CD8-positive, alpha-beta memory T cell (primary cell): ENCODE results near the gene PTPRB. TPM values are rescaled to one million over a fixed set of nuclear protein-coding genes. Genes with fewer than 3 reads are reported as not detected.
A peak's percentile ranks its signal among the peaks of the same experiment; 100 is the strongest.

ENCODE experiments used
- CTCF ChIA-PET: fragments of 350-600 bp; sonication (Branson Sonifier 250); formaldehyde crosslinking; loops from one replicate; lab custom pipeline; 2021; ENCODE audit warnings: antibody characterized with exemption; lab: Charles Lee
- POLR2A ChIA-PET: fragments of 350-600 bp; sonication (Branson Sonifier 250); formaldehyde crosslinking; loops from one replicate; lab custom pipeline; 2021; ENCODE audit warnings: antibody characterized with exemption; lab: Charles Lee
- DNase-seq, 5 donors: peaks; one replicate each; pipeline versions ENCODE4 v3.0.0 to v3.0.0-alpha.2; 2020 to 2022; ENCODE audit warnings: mixed read lengths in 1 of 5
- H3K27ac ChIP-seq: one replicate; pipeline ENCODE4 v1.7.0; 2013; ENCODE audit warnings: low read depth, mild to moderate bottlenecking, low read length, moderate library complexity
- H3K27me3 ChIP-seq: 2 replicates; pipeline ENCODE4 v1.7.0; 2013; ENCODE audit warnings: low read length, mild to moderate bottlenecking; ENCODE audit not compliant: insufficient read depth, poor library complexity, severe bottlenecking
- H3K36me3 ChIP-seq: 2 replicates; pipeline ENCODE4 v1.7.0; 2013; ENCODE audit warnings: mild to moderate bottlenecking, low read length, moderate library complexity; ENCODE audit not compliant: insufficient read depth
- H3K4me1 ChIP-seq: 2 replicates; pipeline ENCODE4 v1.7.0; 2013; ENCODE audit warnings: mild to moderate bottlenecking, low read length, moderate library complexity; ENCODE audit not compliant: insufficient read depth
- H3K4me3 ChIP-seq: 2 replicates; pipeline ENCODE4 v1.7.0; 2013; ENCODE audit warnings: mild to moderate bottlenecking, low read length
- H3K9me3 ChIP-seq: 2 replicates; pipeline ENCODE4 v1.7.0; 2013; ENCODE audit warnings: mild to moderate bottlenecking, low read length
- H3K27ac Mint-ChIP-seq, 8 donors: one replicate each; pipeline ENCODE4 v1.8.0; 2020 to 2021; ENCODE audit warnings: mixed read lengths in 8 of 8, mild to moderate bottlenecking in 6 of 8, inconsistent platforms in 3 of 8, moderate library complexity in 3 of 8
- H3K27me3 Mint-ChIP-seq, 2 donors: one replicate each; pipeline ENCODE4 v1.8.0; 2020 to 2021; ENCODE audit warnings: mixed read lengths in 2 of 2, mild to moderate bottlenecking in 1 of 2, moderate library complexity in 1 of 2
- H3K36me3 Mint-ChIP-seq, 3 donors: one replicate each; pipeline ENCODE4 v1.8.0; 2020 to 2021; ENCODE audit warnings: mixed read lengths in 3 of 3, inconsistent platforms in 1 of 3, mild to moderate bottlenecking in 1 of 3
- H3K4me1 Mint-ChIP-seq, 3 donors: one replicate each; pipeline ENCODE4 v1.8.0; 2020 to 2021; ENCODE audit warnings: mixed read lengths in 3 of 3, inconsistent platforms in 1 of 3, mild to moderate bottlenecking in 1 of 3
- H3K4me3 Mint-ChIP-seq, 7 donors: one replicate each; pipeline ENCODE4 v1.8.0; 2020 to 2021; ENCODE audit warnings: mixed read lengths in 7 of 7, mild to moderate bottlenecking in 6 of 7, moderate library complexity in 4 of 7, inconsistent platforms in 2 of 7
- H3K9me3 Mint-ChIP-seq, 5 donors: one replicate each; pipeline ENCODE4 v1.8.0; 2020 to 2022; ENCODE audit warnings: mixed read lengths in 5 of 5, mild to moderate bottlenecking in 3 of 5, moderate library complexity in 2 of 5, inconsistent platforms in 1 of 5
- polyA plus RNA-seq: library from polyadenylated mRNA; unstranded; fragments of 300-500 nt; fragmentation: Illumina TruSeq; gene quantifications from one replicate; pipeline ENCODE4 v1.2.3, GENCODE V29; 2021
- total RNA-seq, 2 experiments: library from RNA; stranded (reverse); gene quantifications; one replicate each; pipeline ENCODE4 v1.2.3, GENCODE V29; 2021

PTPRB gene
- total and polyA plus RNA-seq, 3 experiments from 2014 or later = not detected

GRCh38 chr12:70618371-70618770, 18.9 kb downstream of the PTPRB start:
- H3K27ac ChIP-seq = no peak overlapping the region
- no peaks in the 10 kb centered on the region for H3K9me3 ChIP-seq
- Mint-ChIP-seq H3K9me3 (no peaks in the 10 kb centered on the region), H3K4me3 (no peak overlapping the region), H3K27ac (no peak overlapping the region), H3K27me3 (peaks cover under 1 to 8% of the 10 kb centered on the region in 2 donors), H3K36me3 (no peaks in the 10 kb centered on the region), H3K4me1 (no peaks in the 10 kb centered on the region)
- ChIA-PET CTCF (no interaction called here), POLR2A (no interaction called here)
- no peak for DNase-seq
- no peaks in the 10 kb centered on the region for H3K4me1 ChIP-seq
- no peaks in the 10 kb centered on the region for H3K36me3 ChIP-seq
- H3K4me3 ChIP-seq = no peak overlapping the region
- H3K27me3 ChIP-seq = no peaks in the 10 kb centered on the region

- Mint-ChIP-seq H3K9me3 (no peaks in the 10 kb centered on the region), H3K36me3 (no peaks in the 10 kb centered on the region), H3K4me1 (no peaks in the 10 kb centered on the region), H3K4me3 (no peak overlapping the region), H3K27me3 (peaks cover 4 to 14% of the 10 kb centered on the region in 2 donors), H3K27ac (no peak overlapping the region)
- ChIA-PET POLR2A (no interaction called here), CTCF (no interaction called here)
- no peaks in the 10 kb centered on the region for H3K9me3 ChIP-seq
- H3K4me1 ChIP-seq = no peaks in the 10 kb centered on the region
- no peaks in the 10 kb centered on the region for H3K36me3 ChIP-seq
- no peak overlapping the region for H3K27ac ChIP-seq
- H3K27me3 ChIP-seq = no peaks in the 10 kb centered on the region
- DNase-seq = no peak
- H3K4me3 ChIP-seq = no peak overlapping the region
Measured at GRCh38 chr12:70617450-70617849, 19.8 kb downstream of the PTPRB start.

GRCh38 chr12:70615174-70615866, 21.9 kb downstream of the PTPRB start:
- Histone ChIP-seq H3K27ac (no peak overlapping the region), H3K4me1 (no peaks in the 10 kb centered on the region), H3K36me3 (no peaks in the 10 kb centered on the region), H3K9me3 (no peaks in the 10 kb centered on the region), H3K27me3 (no peaks in the 10 kb centered on the region), H3K4me3 (no peak overlapping the region)
- no peaks in the 10 kb centered on the region for H3K9me3 Mint-ChIP-seq
- H3K4me1 Mint-ChIP-seq = peaks cover 3 to 5% (median 4%) of the 10 kb centered on the region in 3 donors
- H3K36me3 Mint-ChIP-seq = no peaks in the 10 kb centered on the region
- no peak overlapping the region for H3K4me3 Mint-ChIP-seq
- CTCF ChIA-PET = no interaction called here
- no peak overlapping the region for H3K27ac Mint-ChIP-seq
- H3K27me3 Mint-ChIP-seq = peaks cover 11 to 30% of the 10 kb centered on the region in 2 donors
- POLR2A ChIA-PET = no interaction called here
- DNase-seq = no peak

- Histone ChIP-seq H3K27me3 (peaks cover 10% of the 10 kb centered on the region), H3K36me3 (no peaks in the 10 kb centered on the region), H3K27ac (no peak overlapping the region), H3K4me1 (no peaks in the 10 kb centered on the region), H3K9me3 (no peaks in the 10 kb centered on the region), H3K4me3 (no peak overlapping the region)
- ChIA-PET CTCF (no interaction called here), POLR2A (no interaction called here)
- no peak for DNase-seq
- Mint-ChIP-seq H3K4me1 (peaks cover 4 to 12% (median 6%) of the 10 kb centered on the region in 3 donors), H3K9me3 (no peaks in the 10 kb centered on the region), H3K4me3 (peak overlapping the region in 3 of 7 donors; percentile 9 to 43 (median 35)), H3K27ac (peak overlapping the region in 1 of 8 donors; percentile 63), H3K27me3 (peaks cover 22 to 62% of the 10 kb centered on the region in 2 donors), H3K36me3 (no peaks in the 10 kb centered on the region)
Measured at GRCh38 chr12:70609739-70610491, 27.3 kb downstream of the PTPRB start.

- no peaks in the 10 kb centered on the region for H3K9me3 ChIP-seq
- peaks cover 4 to 12% (median 6%) of the 10 kb centered on the region in 3 donors for H3K4me1 Mint-ChIP-seq
- no peak overlapping the region for H3K4me3 ChIP-seq
- H3K9me3 Mint-ChIP-seq = no peaks in the 10 kb centered on the region
- peaks cover 22 to 67% of the 10 kb centered on the region in 2 donors for H3K27me3 Mint-ChIP-seq
- no peaks in the 10 kb centered on the region for H3K4me1 ChIP-seq
- no peak overlapping the region for H3K27ac ChIP-seq
- no peak for DNase-seq
- H3K36me3 Mint-ChIP-seq = no peaks in the 10 kb centered on the region
- CTCF ChIA-PET = no interaction called here
- H3K27me3 ChIP-seq = peaks cover 10% of the 10 kb centered on the region
- no peak overlapping the region for H3K27ac Mint-ChIP-seq
- no peaks in the 10 kb centered on the region for H3K36me3 ChIP-seq
- H3K4me3 Mint-ChIP-seq = peak overlapping the region in 1 of 7 donors; percentile 33
- POLR2A ChIA-PET = no interaction called here
Measured at GRCh38 chr12:70609203-70609602, 28.0 kb downstream of the PTPRB start.

GRCh38 chr12:70608184-70608583, 29.0 kb downstream of the PTPRB start:
- Mint-ChIP-seq H3K36me3 (no peaks in the 10 kb centered on the region), H3K4me1 (peaks cover 4 to 12% (median 6%) of the 10 kb centered on the region in 3 donors), H3K9me3 (no peaks in the 10 kb centered on the region), H3K27me3 (peaks cover 20 to 61% of the 10 kb centered on the region in 2 donors), H3K27ac (no peak overlapping the region), H3K4me3 (no peak overlapping the region)
- peaks cover 10% of the 10 kb centered on the region for H3K27me3 ChIP-seq
- H3K4me1 ChIP-seq = no peaks in the 10 kb centered on the region
- H3K36me3 ChIP-seq = no peaks in the 10 kb centered on the region
- H3K4me3 ChIP-seq = no peak overlapping the region
- no peaks in the 10 kb centered on the region for H3K9me3 ChIP-seq
- DNase-seq = no peak
- CTCF ChIA-PET = no interaction called here
- POLR2A ChIA-PET = no interaction called here
- H3K27ac ChIP-seq = no peak overlapping the region

GRCh38 chr12:70607107-70607506, 30.1 kb downstream of the PTPRB start:
- no peaks in the 10 kb centered on the region for H3K36me3 ChIP-seq
- no peaks in the 10 kb centered on the region for H3K9me3 Mint-ChIP-seq
- H3K27ac Mint-ChIP-seq = no peak overlapping the region
- peaks cover 10% of the 10 kb centered on the region for H3K27me3 ChIP-seq
- CTCF ChIA-PET = no interaction called here
- no peak overlapping the region for H3K4me3 Mint-ChIP-seq
- POLR2A ChIA-PET = no interaction called here
- H3K4me1 Mint-ChIP-seq = peaks cover 4 to 12% (median 6%) of the 10 kb centered on the region in 3 donors
- no peaks in the 10 kb centered on the region for H3K4me1 ChIP-seq
- peaks cover 18 to 60% of the 10 kb centered on the region in 2 donors for H3K27me3 Mint-ChIP-seq
- no peaks in the 10 kb centered on the region for H3K9me3 ChIP-seq
- DNase-seq = no peak
- no peak overlapping the region for H3K4me3 ChIP-seq
- H3K27ac ChIP-seq = no peak overlapping the region
- no peaks in the 10 kb centered on the region for H3K36me3 Mint-ChIP-seq

GRCh38 chr12:70605976-70606375, 31.3 kb downstream of the PTPRB start:
- H3K36me3 Mint-ChIP-seq = no peaks in the 10 kb centered on the region
- POLR2A ChIA-PET = no interaction called here
- H3K27me3 Mint-ChIP-seq = peaks cover 15 to 57% of the 10 kb centered on the region in 2 donors
- no peak overlapping the region for H3K27ac ChIP-seq
- no peak overlapping the region for H3K4me3 ChIP-seq
- no peak overlapping the region for H3K27ac Mint-ChIP-seq
- DNase-seq = no peak
- peaks cover 4 to 12% (median 6%) of the 10 kb centered on the region in 3 donors for H3K4me1 Mint-ChIP-seq
- H3K4me1 ChIP-seq = no peaks in the 10 kb centered on the region
- H3K9me3 ChIP-seq = no peaks in the 10 kb centered on the region
- no peaks in the 10 kb centered on the region for H3K9me3 Mint-ChIP-seq
- H3K36me3 ChIP-seq = no peaks in the 10 kb centered on the region
- CTCF ChIA-PET = no interaction called here
- H3K4me3 Mint-ChIP-seq = no peak overlapping the region
- peaks cover 10% of the 10 kb centered on the region for H3K27me3 ChIP-seq
